GM19324 (cell line): Measurements from ENCODE around the gene C16orf89.

ENCODE experiments used
- ATAC-seq: cut with Tn5 transposase; IDR thresholded peaks from one replicate; pipeline ENCODE4 v1.9.1; 2021; ENCODE audit warnings: mild to moderate bottlenecking, moderate library complexity; ENCODE audit not compliant: unreplicated experiment, low FRiP score

The C16orf89 gene

DNA sequence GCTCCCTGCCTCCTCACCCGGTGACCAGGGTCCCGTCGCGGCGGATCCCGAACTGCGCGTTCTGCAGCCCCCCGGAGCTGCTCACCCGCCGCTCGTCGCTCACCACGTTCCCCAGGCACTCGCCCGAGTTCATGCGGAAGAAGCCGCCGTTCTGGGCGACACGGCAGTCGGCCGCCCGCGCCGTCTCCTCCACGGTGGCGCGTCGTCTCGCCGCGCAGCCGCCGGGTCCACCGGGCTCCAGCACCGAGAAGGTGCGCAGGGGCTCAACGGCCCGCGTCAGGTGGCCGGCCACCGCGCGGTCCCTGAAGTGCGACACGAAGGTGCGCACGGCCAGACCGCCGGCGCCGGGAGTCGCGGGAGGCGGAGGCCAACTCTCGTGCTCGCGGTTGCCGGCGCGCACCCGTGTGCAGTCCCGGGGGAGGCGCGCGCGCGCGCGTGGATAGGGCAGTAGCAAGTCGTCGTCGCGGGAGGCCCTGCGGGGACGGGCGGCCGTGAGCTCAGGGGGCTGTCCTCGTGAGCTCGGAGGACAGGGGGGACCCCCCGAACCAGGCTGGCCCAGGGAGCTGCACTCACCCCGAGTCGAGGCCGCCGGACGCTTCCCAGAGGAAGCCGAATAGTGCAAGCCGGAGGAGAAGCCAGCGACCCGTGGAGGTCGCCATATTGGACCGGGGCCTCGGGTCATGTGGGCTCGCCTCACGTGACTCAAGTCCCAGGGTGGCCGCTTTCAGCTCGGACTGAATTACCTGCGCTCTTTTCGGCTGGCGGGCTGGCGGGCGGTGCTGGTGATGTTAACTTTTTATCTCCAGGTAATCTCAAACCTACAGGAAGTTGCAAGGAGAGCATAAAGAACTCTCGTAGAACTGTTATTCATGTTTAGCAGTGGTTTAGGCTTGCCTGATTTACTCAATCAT is 32.2 kb downstream of the C16orf89 start, which contains the start of gene NAGPA:
NAGPA (minus strand) TSS at position 680 of the 911 bp plus-strand sequence; CDS start at position 659, 21 bp downstream.
- ATAC-seq = peak; percentile 77

DNA sequence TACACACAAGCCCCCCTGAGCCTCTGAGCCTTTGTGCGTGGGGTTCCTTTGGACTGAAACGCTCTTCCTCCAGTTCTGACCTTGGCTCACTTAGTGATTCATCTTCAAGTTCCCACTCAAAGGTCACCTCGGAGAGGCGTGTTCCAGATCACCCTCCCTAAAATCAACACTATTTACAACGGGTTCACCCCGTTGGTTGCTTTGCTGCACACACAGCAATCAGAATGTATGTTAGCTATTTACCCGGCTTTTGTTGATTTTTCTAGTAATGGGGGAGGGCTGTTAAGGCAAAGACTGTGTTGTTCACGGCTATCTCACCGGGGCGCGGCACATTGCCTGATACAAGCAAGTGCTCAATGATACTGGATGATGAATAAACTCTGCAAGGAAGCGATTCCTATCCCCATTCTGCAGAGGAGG is 33.0 kb downstream of the C16orf89 start:
- ATAC-seq = no peak

DNA sequence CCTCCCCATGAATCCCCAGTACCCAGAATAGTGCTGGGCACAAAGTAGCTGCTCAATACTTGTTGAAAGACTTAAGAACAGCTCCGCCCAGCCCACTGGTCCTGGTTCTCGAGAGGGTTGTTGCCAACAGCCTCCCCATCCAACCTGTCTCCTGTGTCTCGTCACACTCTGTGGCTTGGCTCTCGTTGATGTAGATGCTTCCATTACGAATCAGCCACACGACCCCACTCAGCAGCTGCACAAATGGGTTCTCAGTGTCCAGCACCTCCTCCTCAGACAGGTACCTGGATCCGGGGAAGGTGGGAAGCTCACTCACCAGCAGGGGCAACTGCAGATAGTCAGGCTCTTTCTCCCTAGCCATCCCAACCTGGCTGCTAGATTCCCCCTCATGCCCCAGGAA is 34.2 kb downstream of the C16orf89 start:
- no peak for ATAC-seq

DNA sequence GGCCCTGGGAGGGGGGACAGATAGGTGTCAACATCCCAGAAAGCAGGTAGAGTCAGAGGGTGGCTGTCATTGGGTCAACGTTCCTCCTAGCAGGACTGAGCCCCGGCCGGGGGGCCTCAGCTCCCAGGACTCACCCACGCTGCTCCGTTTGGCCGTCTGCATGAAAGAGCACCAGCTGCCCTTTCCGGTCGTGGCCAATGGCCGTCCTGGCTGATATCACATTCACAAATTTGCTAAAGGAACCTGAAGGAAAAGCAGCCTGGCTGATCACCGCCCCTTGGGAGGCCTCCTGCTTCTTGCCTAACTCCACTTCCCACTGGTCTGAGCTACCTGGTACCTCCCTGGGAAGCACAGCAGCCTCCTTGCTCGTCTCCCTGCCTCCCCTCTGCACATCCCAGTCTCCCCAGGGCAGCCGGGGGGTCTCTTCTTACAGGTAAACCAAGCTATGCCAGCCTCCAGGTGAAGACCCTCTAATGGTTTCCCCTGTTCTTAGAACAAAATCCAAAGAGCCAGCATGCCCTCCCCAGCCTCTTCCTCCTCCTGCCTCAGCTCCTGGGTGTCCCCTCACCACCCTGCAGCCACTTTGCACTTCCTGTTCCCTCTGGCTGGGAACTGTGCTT is 35.4 kb downstream of the C16orf89 start:
- ATAC-seq = no peak

DNA sequence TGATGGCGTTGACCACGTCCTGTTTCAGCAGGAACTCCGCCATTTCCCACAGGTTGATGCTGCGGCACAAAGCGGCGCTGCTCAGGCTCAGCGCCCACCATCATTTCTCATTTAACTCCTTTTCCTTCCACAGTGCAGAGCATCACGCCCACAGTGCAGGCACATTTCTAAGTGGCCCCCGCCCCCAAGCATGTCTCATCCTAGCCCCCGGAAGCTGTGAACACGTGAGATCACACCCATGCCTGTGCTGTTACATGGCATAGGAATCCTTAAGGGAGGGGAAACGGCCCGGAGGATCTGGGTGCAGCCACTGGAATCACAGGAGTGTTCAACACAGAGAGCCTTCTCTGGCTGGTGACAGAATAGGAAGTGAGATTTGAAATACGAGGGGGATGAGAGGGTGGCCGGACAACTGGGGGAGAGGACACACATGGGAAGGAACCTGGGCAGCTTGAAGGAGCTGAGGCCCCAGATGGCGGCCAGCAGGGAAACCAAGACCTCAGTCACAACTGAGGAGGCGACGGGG is 36.7 kb downstream of the C16orf89 start:
- ATAC-seq = no peak

DNA sequence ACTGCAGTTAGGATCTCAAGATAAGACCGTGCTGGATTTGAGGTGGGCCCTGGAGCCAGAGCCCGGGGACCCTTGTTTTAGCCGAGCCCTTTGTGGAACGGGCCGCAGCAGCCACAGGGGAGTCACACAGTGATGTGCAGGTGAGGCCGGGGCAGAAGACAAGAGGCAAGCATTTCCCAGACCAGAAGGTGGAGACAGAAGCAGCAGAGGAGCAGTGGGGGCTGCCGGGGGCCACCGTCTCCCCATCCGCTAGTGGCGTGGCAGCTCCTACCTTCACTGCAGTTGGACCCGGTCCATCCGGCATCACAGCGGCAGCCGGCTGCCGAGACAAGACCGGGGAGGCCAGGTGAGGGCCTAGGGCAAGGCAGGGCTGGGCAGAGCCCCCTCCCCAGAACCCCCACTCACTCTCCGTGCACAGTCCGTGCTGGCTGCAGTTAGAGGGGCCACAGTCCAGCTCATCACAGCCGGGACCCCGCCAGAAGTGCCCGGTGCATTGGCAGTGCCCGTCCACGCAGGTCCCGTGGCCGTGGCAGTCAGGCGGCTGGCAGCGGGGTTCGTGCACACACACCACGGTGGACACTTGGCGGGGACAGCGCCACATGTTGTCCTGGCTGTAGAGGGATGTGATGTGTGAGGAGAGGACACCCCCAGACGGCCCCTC is 38.1 kb downstream of the C16orf89 start:
- no peak for ATAC-seq

DNA sequence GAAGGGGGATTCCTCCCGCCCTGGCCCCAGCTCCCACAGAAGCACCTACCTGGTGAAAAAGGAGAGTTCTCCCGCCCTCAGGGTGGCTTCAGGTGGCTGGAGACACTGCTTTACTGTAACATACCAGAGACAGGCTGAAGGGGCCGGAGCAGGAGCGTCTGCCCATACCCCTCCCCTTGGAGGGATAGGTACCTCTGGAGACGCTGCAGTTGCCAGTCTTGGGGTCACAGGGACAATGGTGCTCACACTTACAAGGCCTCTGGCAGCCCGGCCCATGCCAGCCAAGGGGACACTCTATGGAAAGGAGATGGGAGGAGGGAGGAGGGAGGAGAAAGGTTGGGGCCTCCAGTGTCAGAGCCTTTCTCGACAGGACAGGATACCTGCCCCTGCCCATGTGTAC is 38.7 kb downstream of the C16orf89 start:
- ATAC-seq = no peak

DNA sequence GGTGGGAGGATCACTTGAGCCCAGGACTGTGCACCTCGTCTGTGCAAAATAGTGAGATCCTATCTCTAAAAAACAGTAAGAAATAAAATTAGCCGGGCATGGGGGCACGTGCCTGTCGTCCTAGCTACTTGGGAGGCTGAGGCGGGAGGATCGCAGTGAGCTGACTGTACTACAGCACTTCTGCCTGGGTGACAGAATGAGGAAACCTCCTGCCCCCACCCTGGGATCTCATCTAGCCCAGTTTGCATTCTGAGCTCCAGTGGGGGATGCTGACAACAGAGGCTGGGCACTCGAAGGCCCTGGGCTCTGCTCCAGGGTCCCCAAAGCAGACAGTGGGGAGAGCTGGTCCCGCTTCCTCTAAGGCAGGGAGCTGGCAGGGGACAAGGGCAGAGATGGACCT is 39.1 kb downstream of the C16orf89 start:
- ATAC-seq = no peak

DNA sequence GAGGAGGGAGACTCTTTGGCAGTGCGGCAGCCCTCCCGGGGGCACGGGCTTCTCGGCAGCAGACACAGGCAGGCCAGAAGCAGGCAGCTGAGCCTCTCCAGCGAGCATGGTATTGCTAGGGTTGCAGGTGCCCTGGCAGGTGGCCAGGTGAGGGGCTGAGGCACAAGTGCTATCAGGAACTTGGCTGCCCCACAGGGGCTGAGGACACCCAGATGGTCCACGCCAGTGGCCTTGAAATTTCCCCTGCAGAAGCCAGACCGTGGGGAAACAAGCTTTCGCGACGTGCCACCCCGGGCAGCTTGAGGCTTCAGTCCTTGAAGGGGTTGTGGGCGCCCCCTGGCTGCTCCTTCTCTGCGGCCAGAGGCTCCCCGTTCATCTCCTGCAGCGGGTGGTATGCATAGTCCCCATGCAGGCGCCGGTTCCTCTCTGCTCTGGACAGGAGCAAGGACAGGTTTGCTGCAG is 40.6 kb downstream of the C16orf89 start:
- no peak for ATAC-seq

DNA sequence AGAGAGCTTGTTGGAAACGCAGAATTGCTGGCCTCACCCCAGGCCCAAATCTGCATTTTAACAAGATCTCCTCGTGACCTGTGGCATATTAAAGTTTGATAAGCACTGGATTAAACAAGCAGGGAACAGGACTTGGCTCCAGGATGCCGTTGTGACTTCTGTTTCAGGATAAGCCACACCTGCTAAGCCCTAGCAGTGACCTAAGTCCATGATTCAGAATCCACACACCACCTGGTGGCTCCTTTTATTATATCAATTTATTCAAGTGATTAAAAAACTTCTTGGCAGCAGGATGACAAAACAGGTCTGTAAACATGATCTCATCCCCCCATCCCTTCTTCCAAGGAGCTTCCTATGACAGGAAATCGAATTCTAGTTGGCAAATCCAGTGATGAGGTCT is 41.1 kb downstream of the C16orf89 start:
- ATAC-seq = no peak

DNA sequence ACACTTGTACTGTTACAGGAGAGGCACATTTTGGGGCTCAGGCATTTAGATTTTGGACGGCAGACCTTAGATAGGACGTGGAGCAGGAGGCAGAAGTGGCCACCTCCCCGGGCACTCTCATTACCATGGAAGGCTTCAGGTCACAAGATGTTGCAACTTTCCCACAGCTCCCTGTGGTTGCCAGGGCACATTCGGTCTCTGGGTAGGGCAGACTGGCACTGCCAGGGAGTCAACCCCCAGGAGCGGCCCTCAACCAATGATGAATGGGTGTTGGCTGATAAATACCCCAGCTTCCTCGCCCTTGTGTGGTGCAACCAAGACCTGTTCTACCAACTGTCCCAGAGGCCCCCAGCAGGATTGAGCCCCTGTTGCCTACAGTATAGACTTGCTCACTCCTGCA is 43.2 kb downstream of the C16orf89 start:
- ATAC-seq = no peak

DNA sequence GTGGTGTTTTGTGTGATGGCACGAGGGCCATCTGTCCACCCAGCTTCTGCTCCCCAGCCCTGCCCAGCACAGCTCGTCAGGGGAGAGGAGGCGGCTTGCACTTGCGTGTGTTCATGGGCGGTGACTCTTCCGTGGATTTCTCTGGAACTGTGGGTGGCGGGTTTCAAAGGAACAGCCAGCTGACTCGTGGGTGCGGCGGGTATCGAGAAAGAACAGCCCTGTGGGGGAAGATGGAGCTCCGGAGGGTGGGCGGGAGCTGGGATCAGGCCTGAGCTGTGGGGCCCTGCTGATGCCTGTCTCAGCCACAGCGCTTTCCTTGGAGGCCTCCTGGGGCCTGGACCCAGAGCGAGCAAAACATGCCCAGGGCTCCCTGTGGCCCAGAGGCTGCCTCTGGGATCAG is 45.2 kb downstream of the C16orf89 start:
- no peak for ATAC-seq

DNA sequence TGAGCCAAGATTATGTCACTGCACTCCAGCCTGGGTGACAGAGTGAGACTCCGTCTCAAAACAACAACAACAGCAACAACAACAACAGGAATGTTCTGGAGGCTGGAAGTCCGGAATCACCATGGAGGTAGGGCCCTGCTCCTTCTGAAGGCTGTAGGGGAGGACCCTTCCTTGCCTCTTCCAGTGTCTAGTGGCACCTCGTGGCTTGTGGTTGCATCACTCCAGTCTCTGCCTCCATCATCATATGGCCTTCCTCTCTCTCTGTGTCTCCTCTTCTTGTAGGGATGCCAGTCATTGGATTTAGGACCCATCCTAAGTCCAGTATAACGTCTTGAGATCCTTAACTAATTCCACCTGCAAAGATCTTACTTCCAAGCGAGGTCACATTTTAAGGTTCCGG is 46.0 kb downstream of the C16orf89 start:
- ATAC-seq = no peak

DNA sequence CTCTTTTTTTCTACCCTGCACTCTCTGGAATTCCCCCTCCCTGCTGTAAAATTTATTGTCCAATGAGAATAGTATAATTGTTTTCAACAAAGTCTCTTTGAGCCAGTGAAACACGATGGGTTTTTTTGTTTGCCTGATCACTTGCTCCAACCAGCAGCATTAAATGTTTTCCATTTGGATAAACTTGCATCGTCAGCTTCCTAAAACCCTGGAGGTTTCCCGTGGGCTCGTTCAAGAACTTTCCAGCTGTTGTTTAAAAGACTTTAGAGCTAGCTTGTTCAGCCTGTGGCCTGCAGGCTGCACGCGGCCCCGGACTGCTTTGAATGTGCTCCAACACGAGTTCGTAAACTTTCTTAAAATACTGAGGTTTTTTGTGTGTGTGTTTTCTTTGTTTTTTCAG is 47.0 kb downstream of the C16orf89 start:
- ATAC-seq = no peak

DNA sequence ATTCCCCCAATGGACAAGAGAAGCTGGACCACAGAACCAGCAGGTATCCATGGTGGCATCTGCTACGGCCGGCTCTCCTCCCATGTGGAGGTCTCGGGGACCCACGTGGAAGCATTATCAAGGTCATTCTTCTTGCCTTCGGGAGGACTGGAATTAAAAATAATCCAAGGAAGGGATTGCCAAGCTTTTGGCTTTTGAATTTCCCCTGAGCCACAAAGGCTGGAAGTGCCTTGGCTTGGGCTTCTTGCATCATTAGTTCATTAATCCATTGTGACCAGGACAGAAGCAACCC is 48.1 kb downstream of the C16orf89 start:
- no peak for ATAC-seq

DNA sequence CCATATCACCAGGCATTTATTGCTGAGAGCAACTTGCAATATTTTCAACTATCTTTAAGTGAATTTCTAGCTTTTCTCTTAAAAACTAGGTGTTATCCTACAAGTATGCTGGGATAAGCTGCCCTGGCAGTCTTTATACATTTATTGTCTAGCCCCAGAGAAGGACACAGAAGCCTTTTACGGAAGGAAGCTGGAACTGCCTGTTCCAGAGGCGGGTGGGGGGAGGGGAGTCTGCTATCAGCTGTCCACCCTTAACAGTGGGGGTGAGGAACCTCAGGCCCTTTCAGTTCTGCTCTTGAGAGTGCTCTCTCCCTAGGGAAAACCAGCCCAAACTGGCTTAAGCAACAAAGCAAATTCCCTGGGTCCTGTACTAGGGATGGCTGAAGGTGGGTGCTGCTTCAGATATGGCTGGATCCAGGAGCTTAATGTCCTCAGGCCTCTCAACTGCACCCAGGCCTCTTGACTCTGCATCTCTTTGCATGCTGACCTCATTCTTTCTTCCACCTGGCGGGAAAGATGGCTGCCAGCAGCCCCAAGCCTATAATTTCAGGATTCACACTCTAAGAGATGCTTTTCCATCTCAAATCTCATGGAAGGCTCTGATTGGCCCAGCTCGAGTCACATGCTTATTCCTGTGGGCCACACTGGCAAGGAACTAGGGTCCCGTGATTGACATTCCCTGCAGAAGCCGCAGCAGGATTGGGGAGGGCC is 48.6 kb downstream of the C16orf89 start:
- no peak for ATAC-seq

DNA sequence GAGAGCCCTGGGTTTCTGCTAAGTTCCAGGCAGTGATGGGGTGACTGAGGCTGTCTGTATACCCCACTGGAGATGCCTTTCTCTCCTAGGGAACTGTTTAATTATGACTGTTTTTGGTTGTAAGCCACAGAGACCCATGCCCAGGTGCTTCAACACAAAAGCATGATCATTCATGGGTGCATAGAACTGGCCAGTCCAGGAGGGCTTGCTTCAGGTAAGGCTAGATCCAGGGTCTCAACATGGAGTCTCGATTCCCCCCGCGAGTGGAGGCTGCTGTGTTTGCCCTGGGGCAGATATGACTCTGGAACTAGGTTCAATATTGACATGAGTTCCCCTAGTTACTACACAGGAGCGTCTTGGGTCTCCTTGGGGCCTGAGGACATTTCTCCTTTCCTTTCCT is 49.9 kb downstream of the C16orf89 start:
- ATAC-seq = no peak

DNA sequence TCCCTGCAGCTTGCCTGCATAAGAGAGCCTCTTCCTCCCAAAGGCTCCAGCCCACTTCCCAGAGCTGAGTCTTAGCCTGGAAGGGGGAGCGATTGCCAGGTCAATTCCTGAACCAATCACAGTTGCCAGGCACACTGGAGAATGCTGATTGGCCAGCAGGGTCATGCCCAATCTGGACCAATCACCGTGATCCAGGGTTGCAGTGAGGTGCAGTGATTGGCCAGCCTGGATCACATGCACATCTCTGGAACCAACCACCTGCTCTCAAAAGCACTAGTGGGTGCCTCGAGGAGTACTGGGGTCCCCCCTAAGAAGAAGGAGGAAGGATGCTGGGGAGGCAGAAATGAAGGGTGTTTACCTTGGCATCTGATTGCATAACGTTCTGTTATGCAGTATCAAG is 50.4 kb downstream of the C16orf89 start:
- ATAC-seq = no peak

DNA sequence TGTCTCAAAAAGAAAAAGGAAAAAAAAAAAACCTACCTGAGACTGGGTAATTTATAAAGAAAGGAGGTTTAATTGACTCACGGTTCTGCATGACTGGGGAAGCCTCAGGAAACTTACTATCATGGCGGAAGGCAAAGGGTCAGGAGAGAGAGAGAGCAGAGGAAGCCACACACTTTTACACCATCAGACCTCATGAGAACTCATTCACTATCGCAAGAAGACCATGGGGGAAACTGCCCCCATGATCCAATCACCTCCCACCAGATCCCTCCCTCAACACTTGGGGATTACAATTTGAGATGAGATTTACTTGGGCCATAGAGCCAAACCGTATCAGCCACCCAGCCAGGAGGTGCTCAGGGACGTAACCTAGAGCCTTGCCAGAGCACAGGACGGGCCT is 52.9 kb downstream of the C16orf89 start:
- no peak for ATAC-seq

DNA sequence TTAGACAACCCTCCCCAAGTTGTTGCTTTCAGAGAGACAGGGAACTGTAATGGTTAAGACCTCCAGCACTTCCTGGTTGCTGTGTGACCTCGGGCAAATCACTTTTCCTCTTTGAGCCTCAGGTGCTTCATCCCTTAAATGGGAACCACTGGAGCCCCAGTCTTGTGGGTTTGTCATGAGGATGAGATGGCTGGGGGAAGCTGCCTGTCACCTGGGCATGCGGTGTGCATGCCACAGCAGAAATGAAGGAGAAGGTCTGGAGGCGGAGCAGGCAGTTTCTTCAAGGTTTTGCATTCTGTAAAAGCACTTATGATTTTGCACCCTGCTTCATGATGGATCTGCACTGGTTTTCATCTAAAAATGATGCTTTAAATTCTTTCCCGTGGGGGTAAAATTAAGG is 54.1 kb downstream of the C16orf89 start:
- ATAC-seq = no peak
